Lower leg skin (tissue), 3 donors: ENCODE results near the gene NOC2L.

ENCODE experiments used
- CTCF ChIP-seq, 3 donors: fragments of 450-650 bp; IDR thresholded peaks; one replicate each; pipeline ENCODE4 v1.5.1; 2016; ENCODE audit warnings: antibody characterized with exemption in 3 of 3, mild to moderate bottlenecking in 3 of 3, moderate library complexity in 2 of 3
- POLR2A ChIP-seq, 2 donors: fragments of 450-650 bp; IDR thresholded peaks; one replicate each; pipeline ENCODE4 v1.6.1; 2016 to 2017; ENCODE audit warnings: antibody characterized with exemption in 2 of 2, mild to moderate bottlenecking in 1 of 2, moderate library complexity in 1 of 2

DNA sequence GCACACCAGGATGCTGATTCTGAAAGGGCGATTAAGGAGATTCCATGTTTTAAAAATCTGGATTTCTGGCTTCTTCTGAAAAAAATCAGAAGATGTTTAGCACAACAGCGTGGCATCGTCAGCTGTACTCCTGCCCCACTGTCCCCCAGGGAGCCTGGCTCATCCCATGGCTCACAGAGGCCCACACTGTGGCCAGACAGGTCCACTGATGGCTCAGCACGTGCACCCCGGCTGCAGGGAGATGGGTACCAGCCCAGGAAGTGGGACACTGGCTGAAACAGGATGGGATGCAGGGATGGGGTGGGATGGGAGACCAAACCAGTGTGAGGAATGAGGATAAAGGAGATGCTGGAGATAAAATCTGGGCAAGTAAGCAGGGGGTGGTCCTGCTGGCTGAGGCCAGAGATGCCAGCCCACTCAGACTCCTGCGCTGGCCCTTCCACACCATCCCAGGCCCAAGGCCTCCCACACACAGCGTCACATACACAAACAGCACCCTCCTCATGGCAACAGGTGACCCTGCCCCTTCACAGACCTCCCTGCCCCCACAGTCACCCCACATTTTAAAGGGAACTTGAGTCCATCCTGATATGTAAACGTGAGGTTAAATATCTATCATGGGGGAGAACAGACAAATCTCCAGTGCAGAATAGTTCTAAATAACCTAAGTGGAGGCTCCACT is 59.3 kb downstream of the NOC2L start:
- TF ChIP-seq CTCF (IDR thresholded peaks at IDR 0.05) (no peak), POLR2A (IDR thresholded peaks at IDR 0.05) (no peak)
